T-helper 1 cell (primary cell): ENCODE data around the gene MARK4.
"Not testable (repeated sequence)": the region's sequence is repeated elsewhere in the genome, so short reads cannot be mapped to it uniquely, and the experiment has no call there.

Experiments
- DNase-seq, 5 donors: peaks; one replicate each; pipeline ENCODE4 v3.0.0-alpha.2; 2012 to 2020
- total RNA-seq, 4 donors: gene quantifications; one replicate each; lab custom pipeline; 2026; lab: John Stamatoyannopoulos, UW

Gene MARK4
- 14.0 to 19.0 (median 16.8) reads per million in 4 donors for total RNA-seq

- peak; percentile 40 to 63 (median 54) for DNase-seq
Observed at GRCh38 chr19:45250832-45251451, at the start of gene MARK4. Gene MARK4 (plus strand): TSS chr19:45251271. CDS start chr19:45251589, 318 bp downstream.

DNA sequence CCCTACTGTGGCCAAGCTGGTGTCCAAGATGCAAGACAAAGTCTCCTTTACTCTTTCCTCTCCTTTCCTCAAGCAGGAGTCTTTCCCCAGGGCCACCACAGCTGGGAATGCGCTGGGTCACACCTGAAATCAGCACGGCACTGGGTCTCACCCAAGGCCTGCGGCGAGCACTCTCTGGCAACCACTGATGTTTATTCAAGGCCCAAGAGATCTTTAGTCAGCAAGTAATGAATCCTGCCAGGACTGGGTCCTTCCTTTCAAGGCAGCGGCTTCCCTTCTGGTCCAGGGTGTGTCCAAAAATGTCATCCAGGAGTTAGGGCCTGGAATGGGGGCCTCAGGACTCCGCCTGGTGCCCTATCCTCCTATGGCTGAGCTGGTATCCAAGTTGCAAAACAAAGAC, 48.4 kb upstream of the MARK4 start:
- DNase-seq, result no peak

GRCh38 chr19:45205810-45206209, 45.3 kb upstream of the MARK4 start:
- no peak for DNase-seq

DNA sequence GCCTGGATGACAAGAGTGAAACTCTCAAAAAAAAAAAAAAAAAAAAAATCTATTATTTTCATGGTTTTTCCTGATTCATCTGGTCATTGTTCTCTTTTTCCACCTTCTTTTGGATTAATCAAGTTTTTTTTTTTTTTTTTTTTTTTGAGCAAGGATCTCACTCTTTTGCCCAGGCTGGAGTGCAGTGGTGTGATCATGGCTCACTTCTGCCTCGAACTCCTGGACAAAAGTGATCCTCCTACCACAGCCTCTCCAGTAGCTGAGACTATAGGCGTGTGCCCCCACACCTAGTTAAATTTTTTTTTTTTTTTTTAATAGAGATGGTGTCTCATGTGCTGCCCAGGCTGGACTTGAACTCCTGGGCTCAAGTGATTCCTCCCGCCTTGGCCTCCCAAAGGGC, 44.7 kb upstream of the MARK4 start:
- DNase-seq, result no peak

GRCh38 chr19:45211751-45212381, 39.2 kb upstream of the MARK4 start:
- no peak for DNase-seq

GRCh38 chr19:45213031-45213430, 38.0 kb upstream of the MARK4 start:
- DNase-seq, result no peak

GRCh38 chr19:45215391-45216191, 35.5 kb upstream of the MARK4 start:
- no peak for DNase-seq

- DNase-seq, result no peak
Observed at GRCh38 chr19:45216667-45217066, 34.4 kb upstream of the MARK4 start.

GRCh38 chr19:45217193-45217956, 33.7 kb upstream of the MARK4 start:
- no peak for DNase-seq

- DNase-seq, result no peak
Observed at GRCh38 chr19:45217957-45218334, 33.1 kb upstream of the MARK4 start.

GRCh38 chr19:45218426-45218825, 32.6 kb upstream of the MARK4 start:
- DNase-seq, result no peak

GRCh38 chr19:45218911-45219743, 31.9 kb upstream of the MARK4 start:
- no peak for DNase-seq

- no peak for DNase-seq
Observed at GRCh38 chr19:45222724-45223123, 28.3 kb upstream of the MARK4 start.

- DNase-seq, result no peak
Observed at GRCh38 chr19:45223879-45224278, 27.2 kb upstream of the MARK4 start.

DNA sequence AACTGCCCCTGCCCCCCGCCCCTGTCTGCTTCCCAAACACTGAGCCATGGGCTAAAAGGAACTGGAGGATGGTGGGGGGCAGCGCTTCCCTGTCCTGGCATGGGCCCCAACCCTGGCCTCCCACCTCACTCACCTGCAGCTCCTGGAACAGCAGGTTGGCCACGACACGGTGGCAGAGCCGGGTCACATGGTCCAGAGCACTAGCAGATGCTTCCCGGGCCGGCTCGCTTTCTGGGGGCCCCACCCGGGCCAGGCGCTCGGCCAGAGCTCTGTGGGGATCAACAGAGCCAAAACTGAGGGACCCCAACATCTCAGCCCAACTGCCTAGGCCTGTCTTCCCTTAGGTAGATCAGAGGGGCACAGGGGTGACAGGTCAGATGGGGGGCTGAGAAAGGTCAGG, 26.4 kb upstream of the MARK4 start:
- DNase-seq, result no peak

DNA sequence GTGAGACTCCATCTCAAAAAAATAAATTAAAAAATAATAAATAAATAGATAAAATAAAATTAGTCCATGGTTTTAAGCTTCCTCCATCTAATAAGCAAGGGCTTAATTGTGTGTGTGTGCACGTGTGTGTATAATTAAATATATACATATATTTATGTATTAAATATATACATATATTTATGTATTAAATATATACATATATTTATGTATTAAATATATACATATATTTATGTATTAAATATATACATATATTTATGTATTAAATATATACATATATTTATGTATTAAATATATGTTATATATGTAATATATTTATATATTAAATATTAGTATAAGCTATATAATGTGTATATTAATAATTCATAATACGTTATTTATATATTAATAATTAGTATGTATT, 22.0 kb upstream of the MARK4 start:
- DNase-seq, result not testable (repeated sequence)

- DNase-seq, result no peak
Observed at GRCh38 chr19:45231891-45232290, 19.2 kb upstream of the MARK4 start.

- no peak for DNase-seq
Observed at GRCh38 chr19:45234089-45234869, 16.8 kb upstream of the MARK4 start.

GRCh38 chr19:45235485-45235884, 15.6 kb upstream of the MARK4 start:
- DNase-seq, result no peak

DNA sequence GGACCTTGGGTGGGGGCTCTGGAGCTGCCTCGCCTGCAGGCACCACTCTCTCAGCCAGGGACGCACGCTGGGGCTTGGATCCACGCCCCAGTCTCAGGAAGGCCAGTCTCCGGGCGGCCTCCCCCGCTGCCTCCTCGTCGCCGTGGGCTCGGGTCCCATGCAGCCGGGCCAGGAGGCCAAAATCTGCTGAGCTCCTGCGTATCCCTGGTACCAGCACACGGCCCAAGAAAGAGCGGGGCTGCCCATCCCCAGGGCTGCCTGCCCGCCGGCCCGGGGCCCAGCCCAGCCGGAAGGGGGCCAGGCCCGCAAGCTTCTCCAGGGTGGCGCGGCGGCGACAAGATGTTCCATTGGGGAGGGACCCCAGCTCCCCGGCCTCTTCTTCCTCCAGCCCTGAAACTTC, 12.5 kb upstream of the MARK4 start:
- no peak for DNase-seq

GRCh38 chr19:45243144-45243732, 7.8 kb upstream of the MARK4 start:
- no peak for DNase-seq
